SU-DHL-6 (cell line): ENCODE measurements around the gene SCARB1.

Experiments used
- CTCF ChIP-seq: fragments of 200-600 bp; sonication (generic); IDR thresholded peaks from one replicate; pipeline ENCODE4 v1.5.1; 2017; ENCODE audit warnings: antibody characterized with exemption, mild to moderate bottlenecking, low read length, moderate library complexity; ENCODE audit not compliant: insufficient read depth, poor library complexity, severe bottlenecking
- EZH2phosphoT487 ChIP-seq: fragments of 200-600 bp; sonication (generic), shearing (Covaris generic); conservative IDR thresholded peaks from 2 replicates; pipeline ENCODE4 v1.6.1; 2018; ENCODE audit warnings: mild to moderate bottlenecking, antibody characterized with exemption, low read length, moderate library complexity, mixed read lengths

GRCh38 chr12:124827588-124828184 lies 36.0 kb downstream of the SCARB1 start:
- TF ChIP-seq CTCF (no peak), EZH2phosphoT487 (no peak)
